Transverse colon (tissue), 4 donors: ENCODE results near the gene ACP3. TPM values are rescaled to one million over a fixed set of nuclear protein-coding genes. Genes with fewer than 3 reads are reported as not detected.

ENCODE experiments used
- DNase-seq: peaks from one replicate; pipeline ENCODE4 v3.0.0-alpha.2; 2019
- H3K27ac ChIP-seq, 4 donors: fragments of 200-600 bp; sonication (generic); 2 replicates each; pipeline ENCODE4 v1.5.1; 2016 to 2018; ENCODE audit warnings: inconsistent platforms in 4 of 4
- H3K27me3 ChIP-seq: fragments of 200-600 bp; sonication (generic); 2 replicates; pipeline ENCODE4 v1.5.1; 2017; ENCODE audit warnings: inconsistent platforms
- H3K36me3 ChIP-seq, 4 donors: fragments of 200-600 bp; sonication (generic); 2 replicates each; pipeline ENCODE4 v1.5.1; 2017 to 2019; ENCODE audit warnings: inconsistent platforms in 4 of 4
- H3K4me1 ChIP-seq, 4 donors: fragments of 200-600 bp; sonication (generic); 2 replicates each; pipeline ENCODE4 v1.5.1; 2017 to 2020; ENCODE audit warnings: inconsistent platforms in 4 of 4
- H3K4me3 ChIP-seq, 4 donors: fragments of 200-600 bp; sonication (generic); 1 replicate in 1 of 4; 2 replicates in 3 of 4; pipeline versions ENCODE4 v1.5.1 to v1.6.1; 2017 to 2019; ENCODE audit warnings: inconsistent platforms in 4 of 4
- H3K9me3 ChIP-seq, 2 donors: fragments of 200-600 bp; sonication (generic); 2 replicates each; pipeline ENCODE4 v1.5.1; 2017 to 2019; ENCODE audit warnings: inconsistent platforms in 2 of 2
- CTCF ChIP-seq, 5 experiments: fragments of 200-600 bp in 3 of 5; fragments of 450-650 bp in 2 of 5; sonication (generic) in 3 of 5; IDR thresholded peaks; 1 replicate in 2 of 5; 2 replicates in 3 of 5; pipeline ENCODE4 v1.5.1; 2016 to 2017; ENCODE audit warnings: antibody characterized with exemption in 5 of 5, inconsistent platforms in 3 of 5, mild to moderate bottlenecking in 2 of 5, moderate library complexity in 1 of 5
- EP300 ChIP-seq: sonication (generic); formaldehyde crosslinking; IDR thresholded peaks from one replicate; pipeline ENCODE4 v1.6.1; 2017; ENCODE audit warnings: antibody characterized with exemption, low read depth
- POLR2A ChIP-seq: fragments of 450-650 bp; IDR thresholded peaks from one replicate; pipeline ENCODE4 v1.6.1; 2016; ENCODE audit warnings: antibody characterized with exemption, mild to moderate bottlenecking, moderate library complexity
- POLR2AphosphoS5 ChIP-seq, 3 donors: sonication (generic); formaldehyde crosslinking; IDR thresholded peaks; one replicate each; pipeline ENCODE4 v1.6.1; 2016; ENCODE audit warnings: antibody characterized with exemption in 3 of 3
- WGBS, 2 donors: methylation state at CpG; one replicate each; pipeline ENCODE4 v1.1.5; 2018; ENCODE audit warnings: low coverage in 1 of 2; 5-methylcytosine and 5-hydroxymethylcytosine counted together
- in situ Hi-C, 4 donors: fragments of 200-750 bp; cut with MboI; loops; one replicate each; pipeline versions ENCODE4 v1.15.0 to v1.15.1; 2017; ENCODE audit warnings: low sequenced_read_pairs in 3 of 4, low pct_ligation_motif_present in 1 of 4, low pct_unique_long_range_greater_than_20kb in 1 of 4
- intact Hi-C: fragments of 100-400 bp; cut with DNase I; formaldehyde crosslinking; loops from one replicate; pipeline ENCODE4 v1.15.1; 2023; ENCODE audit warnings: low total_unique reads
- total RNA-seq, 4 donors: library from RNA; depleted of rRNA; stranded (reverse); fragments of >200 nt; gene quantifications; one replicate each; pipeline ENCODE4 v1.1.0, GENCODE V29; 2016

The ACP3 gene
- total RNA-seq, 4 donors from 2014 or later: 3.4 to 22.7 (median 7.6) TPM

GRCh38 chr3:132289316-132289715, 27.9 kb upstream of the ACP3 start:
- DNase-seq: no peak
- 90% methylated on average over 1 of the region's 1 CpG; no CpG with 5 or more reads in 1 of the 2 donors for WGBS, 2 donors
- H3K4me3 ChIP-seq: no peak overlapping the region
- peaks cover 0 to 3% (median 0%) of the 10 kb centered on the region in 4 donors for H3K4me1 ChIP-seq
- H3K9me3 ChIP-seq: no peaks in the 10 kb centered on the region
- TF ChIP-seq POLR2A (no peak), EP300 (no peak), POLR2AphosphoS5 (IDR thresholded peaks at IDR 0.05) (no peak), CTCF (IDR thresholded peaks at IDR 0.05) (no peak)
- no peaks in the 10 kb centered on the region for H3K27me3 ChIP-seq
- no peaks in the 10 kb centered on the region for H3K36me3 ChIP-seq
- in situ Hi-C loops (no loop called here), intact Hi-C loops (no loop called here)
- H3K27ac ChIP-seq: no peak overlapping the region

- no peaks in the 10 kb centered on the region for H3K27me3 ChIP-seq
- TF ChIP-seq CTCF (IDR thresholded peaks at IDR 0.05) (no peak), EP300 (no peak), POLR2AphosphoS5 (IDR thresholded peaks at IDR 0.05) (no peak), POLR2A (no peak)
- intact Hi-C loops: no loop called here
- no peaks in the 10 kb centered on the region for H3K36me3 ChIP-seq
- H3K9me3 ChIP-seq: no peaks in the 10 kb centered on the region
- H3K4me3 ChIP-seq: no peak overlapping the region
- H3K4me1 ChIP-seq: peaks cover 0 to 3% (median 0%) of the 10 kb centered on the region in 4 donors
- 36 to 40% methylated on average over 3 of the region's 3 CpGs for WGBS, 2 donors
- in situ Hi-C loops: no loop called here
- H3K27ac ChIP-seq: no peak overlapping the region
- DNase-seq: no peak
Observed at GRCh38 chr3:132290833-132291232, 26.4 kb upstream of the ACP3 start.

- intact Hi-C loops: loop anchor here (1.0 kb wide), 1 partner anchor 30 kb away; no protein-coding TSS in a partner anchor
- H3K27me3 ChIP-seq: no peaks in the 10 kb centered on the region
- no peaks in the 10 kb centered on the region for H3K9me3 ChIP-seq
- H3K4me3 ChIP-seq: no peak overlapping the region
- H3K27ac ChIP-seq: no peak overlapping the region
- WGBS, 2 donors: 57 to 68% methylated on average over 4 of the region's 4 CpGs
- peaks cover 0 to 3% (median 0%) of the 10 kb centered on the region in 4 donors for H3K4me1 ChIP-seq
- H3K36me3 ChIP-seq: no peaks in the 10 kb centered on the region
- no peak for TF ChIP-seq EP300
- TF ChIP-seq CTCF (IDR thresholded peaks at IDR 0.05): no peak
- no peak for TF ChIP-seq POLR2A
- TF ChIP-seq POLR2AphosphoS5 (IDR thresholded peaks at IDR 0.05): no peak
- no peak for DNase-seq
- in situ Hi-C loops: no loop called here
Observed at GRCh38 chr3:132292042-132292441, 25.2 kb upstream of the ACP3 start.

GRCh38 chr3:132293251-132293650, 24.0 kb upstream of the ACP3 start:
- Histone ChIP-seq H3K4me3 (no peak overlapping the region), H3K4me1 (peaks cover 0 to 3% (median 0%) of the 10 kb centered on the region in 4 donors), H3K27me3 (no peaks in the 10 kb centered on the region), H3K9me3 (no peaks in the 10 kb centered on the region), H3K27ac (no peak overlapping the region), H3K36me3 (no peaks in the 10 kb centered on the region)
- intact Hi-C loops: no loop called here
- in situ Hi-C loops: no loop called here
- TF ChIP-seq CTCF (IDR thresholded peaks at IDR 0.05) (no peak), EP300 (no peak), POLR2AphosphoS5 (IDR thresholded peaks at IDR 0.05) (no peak), POLR2A (no peak)
- DNase-seq: no peak
